ENCODE results near the gene DENND4A.
A peak's percentile ranks its signal among the peaks of the same experiment; 100 is the strongest.
"Not testable (repeated sequence)": the region's sequence is repeated elsewhere in the genome, so short reads cannot be mapped to it uniquely, and the experiment has no call there.

Gene DENND4A

DNA sequence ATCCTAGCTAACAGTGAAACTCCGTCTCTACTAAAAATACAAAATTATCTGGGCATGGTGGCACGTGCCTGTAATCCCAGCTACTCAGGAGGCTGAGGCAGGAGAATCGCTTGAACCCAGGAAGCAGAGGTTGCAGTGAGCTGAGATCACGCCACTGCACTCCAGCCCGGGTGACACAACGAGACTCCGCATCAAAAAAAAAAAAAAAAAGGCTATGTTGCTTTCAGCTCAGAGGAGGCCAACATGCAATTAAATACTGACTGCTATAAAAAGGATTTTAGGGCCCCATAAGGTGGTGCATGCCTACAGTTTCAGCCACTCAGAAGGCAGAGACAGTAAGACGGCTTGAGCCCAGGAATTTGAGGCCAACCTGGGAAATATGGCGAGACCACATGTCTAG is 13.4 kb downstream of the DENND4A start:
- H3K27ac Mint-ChIP-seq, H3K27me3 Mint-ChIP-seq, H3K9me3 Mint-ChIP-seq: not testable (repeated sequence)
- Mint-ChIP-seq H3K4me3 (peak overlapping the region; percentile 44), H3K36me3 (peaks cover 12% of the 10 kb centered on the region), H3K4me1 (peaks cover 28% of the 10 kb centered on the region)

DNA sequence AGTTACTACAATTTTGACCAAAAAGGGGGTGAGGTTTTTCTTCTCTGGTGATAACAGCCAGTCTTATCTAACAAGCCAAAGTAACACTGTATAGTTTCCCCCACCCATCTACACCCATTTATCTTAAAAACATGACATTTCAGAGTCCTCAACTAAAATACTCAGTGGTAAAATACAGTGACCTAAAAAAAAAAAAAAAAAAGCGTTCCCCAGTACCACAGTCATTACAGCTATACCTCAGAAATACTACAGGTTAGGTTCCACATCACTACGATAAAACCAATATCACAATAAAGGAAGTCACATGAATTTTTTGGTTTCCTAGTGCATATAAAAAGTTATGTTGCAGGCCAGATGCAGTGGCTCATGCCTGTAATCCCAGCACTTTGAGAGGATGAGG is 13.8 kb downstream of the DENND4A start:
- H3K4me1 Mint-ChIP-seq, result peaks cover 32% of the 10 kb centered on the region

GRCh38 chr15:65777843-65778242 is 14.2 kb downstream of the DENND4A start:
- Mint-ChIP-seq H3K9me3 (no peaks in the 10 kb centered on the region), H3K27me3 (no peaks in the 10 kb centered on the region), H3K4me3 (no peak overlapping the region), H3K27ac (no peak overlapping the region), H3K4me1 (peaks cover 36% of the 10 kb centered on the region), H3K36me3 (peaks cover 14% of the 10 kb centered on the region)

More for the DNA sequence above, 13.8 kb downstream of the DENND4A start:
- no peaks in the 10 kb centered on the region for H3K27me3 Mint-ChIP-seq
- H3K27ac Mint-ChIP-seq, result peak overlapping the region; percentile 83
- no peaks in the 10 kb centered on the region for H3K9me3 Mint-ChIP-seq
- H3K4me3 Mint-ChIP-seq, result peak overlapping the region; percentile 44
- H3K36me3 Mint-ChIP-seq, result peaks cover 15% of the 10 kb centered on the region

DNA sequence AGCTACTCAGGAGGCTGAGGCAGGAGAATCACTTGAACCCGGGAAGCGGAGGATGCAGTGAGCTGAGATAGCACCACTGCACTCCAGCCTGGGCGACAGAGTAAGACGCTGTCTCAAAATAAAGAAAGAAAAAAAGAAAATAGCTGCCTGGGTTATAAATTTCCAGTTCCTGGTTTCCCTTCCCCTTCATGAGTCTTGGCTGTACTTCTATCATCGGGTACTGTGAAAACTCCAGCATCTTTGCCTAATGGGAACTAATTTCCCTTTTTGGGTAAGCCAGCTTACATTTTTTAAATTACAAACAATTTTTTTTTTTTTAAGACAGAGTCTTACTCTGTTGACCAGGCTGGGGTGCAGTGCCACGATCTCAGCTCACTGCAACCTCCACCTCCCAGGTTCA is 15.0 kb downstream of the DENND4A start:
- H3K36me3 Mint-ChIP-seq, result peaks cover 17% of the 10 kb centered on the region
- no peaks in the 10 kb centered on the region for H3K9me3 Mint-ChIP-seq
- peak overlapping the region; percentile 35 for H3K27ac Mint-ChIP-seq
- H3K4me3 Mint-ChIP-seq, result no peak overlapping the region
- H3K4me1 Mint-ChIP-seq, result peaks cover 39% of the 10 kb centered on the region
- H3K27me3 Mint-ChIP-seq, result no peaks in the 10 kb centered on the region

DNA sequence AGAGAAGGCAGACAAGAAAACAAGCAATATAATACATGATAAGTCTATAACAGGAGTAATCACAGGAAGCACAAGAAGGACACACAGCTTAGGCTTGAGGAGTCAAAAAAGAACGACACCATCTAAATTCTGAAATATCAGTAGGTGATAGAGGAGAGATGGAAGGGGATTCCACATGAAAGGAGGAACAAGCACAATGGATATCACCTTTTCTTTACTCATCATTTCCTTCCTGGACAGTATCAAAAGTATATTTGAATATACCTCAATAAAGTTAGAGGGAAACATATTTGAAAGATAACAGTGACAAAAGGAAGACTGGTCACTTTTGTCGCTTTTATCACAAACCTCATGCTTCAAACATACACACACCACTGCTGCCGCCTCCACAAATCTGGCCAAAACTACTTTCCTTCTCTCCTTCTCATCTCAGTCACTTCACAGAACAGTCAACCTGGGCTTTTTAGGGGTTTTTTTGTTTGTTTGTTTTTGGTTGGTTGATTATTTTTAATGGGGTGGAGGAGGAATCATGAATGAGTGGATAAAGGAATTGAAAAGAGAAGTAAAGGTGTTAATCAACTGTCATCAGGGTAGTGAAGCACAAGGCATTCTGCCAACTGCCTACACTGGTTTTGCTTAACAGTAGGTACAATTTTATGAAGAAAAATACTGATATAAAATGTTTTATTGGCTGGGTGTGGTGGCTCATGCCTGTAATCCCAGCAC is 18.5 kb downstream of the DENND4A start:
- Mint-ChIP-seq H3K4me1 (peaks cover 55% of the 10 kb centered on the region), H3K36me3 (peaks cover 24% of the 10 kb centered on the region), H3K27me3 (no peaks in the 10 kb centered on the region), H3K9me3 (no peaks in the 10 kb centered on the region), H3K27ac (peak overlapping the region; percentile 37), H3K4me3 (peak overlapping the region; percentile 23)

- Mint-ChIP-seq H3K4me1 (peaks cover 56% of the 10 kb centered on the region), H3K4me3 (peak overlapping the region; percentile 23), H3K36me3 (peaks cover 21% of the 10 kb centered on the region), H3K27ac (peak overlapping the region; percentile 37), H3K27me3 (no peaks in the 10 kb centered on the region), H3K9me3 (no peaks in the 10 kb centered on the region)
Observed at GRCh38 chr15:65772930-65773329, 19.2 kb downstream of the DENND4A start.

- H3K36me3 Mint-ChIP-seq, result peaks cover 24% of the 10 kb centered on the region
- peaks cover 67% of the 10 kb centered on the region for H3K4me1 Mint-ChIP-seq
- H3K27ac Mint-ChIP-seq, result no peak overlapping the region
Observed at GRCh38 chr15:65771870-65772269, 20.2 kb downstream of the DENND4A start.

GRCh38 chr15:65769482-65769881 is 22.6 kb downstream of the DENND4A start:
- no peak overlapping the region for H3K27ac Mint-ChIP-seq
- no peaks in the 10 kb centered on the region for H3K27me3 Mint-ChIP-seq
- peaks cover 19% of the 10 kb centered on the region for H3K36me3 Mint-ChIP-seq
- H3K9me3 Mint-ChIP-seq, result no peaks in the 10 kb centered on the region
- H3K4me1 Mint-ChIP-seq, result peaks cover 68% of the 10 kb centered on the region
- no peak overlapping the region for H3K4me3 Mint-ChIP-seq

More at GRCh38 chr15:65771870-65772269, 20.2 kb downstream of the DENND4A start:
- no peak overlapping the region for H3K4me3 Mint-ChIP-seq
- H3K9me3 Mint-ChIP-seq, result no peaks in the 10 kb centered on the region
- H3K27me3 Mint-ChIP-seq, result no peaks in the 10 kb centered on the region

- H3K4me3 Mint-ChIP-seq, result no peak overlapping the region
- no peak overlapping the region for H3K27ac Mint-ChIP-seq
- no peaks in the 10 kb centered on the region for H3K9me3 Mint-ChIP-seq
- no peaks in the 10 kb centered on the region for H3K27me3 Mint-ChIP-seq
- H3K4me1 Mint-ChIP-seq, result peaks cover 63% of the 10 kb centered on the region
- H3K36me3 Mint-ChIP-seq, result peaks cover 18% of the 10 kb centered on the region
Observed at GRCh38 chr15:65767895-65768294, 24.2 kb downstream of the DENND4A start.

GRCh38 chr15:65767264-65767595 is 24.9 kb downstream of the DENND4A start:
- H3K36me3 Mint-ChIP-seq, result peaks cover 18% of the 10 kb centered on the region
- H3K9me3 Mint-ChIP-seq, result no peaks in the 10 kb centered on the region
- H3K27ac Mint-ChIP-seq, result no peak overlapping the region
- H3K4me1 Mint-ChIP-seq, result peaks cover 63% of the 10 kb centered on the region
- H3K4me3 Mint-ChIP-seq, result no peak overlapping the region
- no peaks in the 10 kb centered on the region for H3K27me3 Mint-ChIP-seq

- Mint-ChIP-seq H3K4me1 (peaks cover 59% of the 10 kb centered on the region), H3K27ac (no peak overlapping the region), H3K36me3 (peaks cover 15% of the 10 kb centered on the region), H3K4me3 (no peak overlapping the region), H3K27me3 (no peaks in the 10 kb centered on the region), H3K9me3 (no peaks in the 10 kb centered on the region)
Observed at GRCh38 chr15:65766422-65767263, 25.4 kb downstream of the DENND4A start.

DNA sequence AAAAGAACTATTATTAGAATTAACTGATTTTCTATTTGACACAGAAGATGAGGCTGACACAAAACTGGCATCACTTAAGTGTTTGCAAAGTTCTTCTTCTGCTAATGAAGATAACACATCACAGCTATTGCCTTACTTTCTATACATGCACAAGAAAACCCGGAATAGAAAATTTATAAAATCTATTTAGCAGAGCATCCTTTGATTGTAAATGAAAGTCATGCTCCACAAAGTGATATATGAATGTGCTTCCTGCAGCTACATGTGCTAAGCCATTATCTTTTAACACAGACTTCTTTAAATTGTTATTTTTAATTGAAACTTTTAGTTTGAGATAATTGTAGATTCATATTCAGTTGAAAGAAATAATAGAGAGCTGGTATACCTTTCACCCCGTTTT is 27.0 kb downstream of the DENND4A start:
- peaks cover 8% of the 10 kb centered on the region for H3K36me3 Mint-ChIP-seq
- no peaks in the 10 kb centered on the region for H3K9me3 Mint-ChIP-seq
- H3K4me3 Mint-ChIP-seq, result no peak overlapping the region
- no peaks in the 10 kb centered on the region for H3K27me3 Mint-ChIP-seq
- peaks cover 53% of the 10 kb centered on the region for H3K4me1 Mint-ChIP-seq
- H3K27ac Mint-ChIP-seq, result no peak overlapping the region

DNA sequence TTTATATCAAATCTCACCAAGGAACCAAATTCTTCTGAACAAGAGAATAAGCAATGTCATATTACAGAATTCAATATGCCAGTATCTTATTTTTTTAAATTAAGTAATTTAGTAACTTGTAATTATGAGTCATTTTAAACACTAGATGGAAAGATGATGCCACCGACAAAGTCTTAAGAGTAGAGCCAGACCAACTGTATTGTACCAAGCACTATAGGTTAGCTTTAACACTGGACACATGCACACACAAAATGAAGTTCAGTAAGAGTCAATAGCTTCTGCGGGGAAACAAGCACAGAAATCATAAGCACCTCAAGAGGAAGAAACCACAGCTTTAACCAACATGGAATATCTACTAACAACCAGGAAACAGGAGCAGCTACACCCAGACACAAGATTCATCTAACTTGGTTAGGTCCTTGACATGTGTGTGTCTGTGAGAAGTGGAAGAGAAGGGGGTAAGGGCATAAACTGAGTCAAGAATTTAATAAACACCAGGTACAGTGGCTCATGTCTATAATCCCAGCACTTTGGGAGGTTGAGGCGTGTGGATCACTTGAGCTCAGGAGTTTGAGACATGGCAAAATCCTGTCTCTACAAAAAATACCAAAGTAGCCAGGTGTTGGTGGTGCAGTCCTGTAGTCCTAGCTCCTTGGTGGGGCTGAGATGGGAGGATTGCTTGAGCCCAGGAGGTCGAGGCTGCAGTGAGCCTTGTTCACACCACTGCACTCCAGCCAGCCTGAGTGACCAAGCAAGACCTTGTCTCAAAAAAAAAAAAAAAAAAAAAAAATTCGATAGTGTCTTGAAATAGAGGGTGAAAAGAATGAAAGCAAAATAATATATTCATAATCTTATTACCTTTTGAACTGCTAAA is 28.9 kb downstream of the DENND4A start:
- Mint-ChIP-seq H3K4me1 (peaks cover 40% of the 10 kb centered on the region), H3K9me3 (no peaks in the 10 kb centered on the region), H3K27me3 (no peaks in the 10 kb centered on the region), H3K27ac (no peak overlapping the region), H3K36me3 (peaks cover 8% of the 10 kb centered on the region), H3K4me3 (no peak overlapping the region)

GRCh38 chr15:65762399-65762798 is 29.7 kb downstream of the DENND4A start:
- H3K9me3 Mint-ChIP-seq, result no peaks in the 10 kb centered on the region
- peaks cover 32% of the 10 kb centered on the region for H3K4me1 Mint-ChIP-seq
- H3K4me3 Mint-ChIP-seq, result no peak overlapping the region
- H3K27me3 Mint-ChIP-seq, result no peaks in the 10 kb centered on the region
- no peak overlapping the region for H3K27ac Mint-ChIP-seq
- peaks cover 8% of the 10 kb centered on the region for H3K36me3 Mint-ChIP-seq

DNA sequence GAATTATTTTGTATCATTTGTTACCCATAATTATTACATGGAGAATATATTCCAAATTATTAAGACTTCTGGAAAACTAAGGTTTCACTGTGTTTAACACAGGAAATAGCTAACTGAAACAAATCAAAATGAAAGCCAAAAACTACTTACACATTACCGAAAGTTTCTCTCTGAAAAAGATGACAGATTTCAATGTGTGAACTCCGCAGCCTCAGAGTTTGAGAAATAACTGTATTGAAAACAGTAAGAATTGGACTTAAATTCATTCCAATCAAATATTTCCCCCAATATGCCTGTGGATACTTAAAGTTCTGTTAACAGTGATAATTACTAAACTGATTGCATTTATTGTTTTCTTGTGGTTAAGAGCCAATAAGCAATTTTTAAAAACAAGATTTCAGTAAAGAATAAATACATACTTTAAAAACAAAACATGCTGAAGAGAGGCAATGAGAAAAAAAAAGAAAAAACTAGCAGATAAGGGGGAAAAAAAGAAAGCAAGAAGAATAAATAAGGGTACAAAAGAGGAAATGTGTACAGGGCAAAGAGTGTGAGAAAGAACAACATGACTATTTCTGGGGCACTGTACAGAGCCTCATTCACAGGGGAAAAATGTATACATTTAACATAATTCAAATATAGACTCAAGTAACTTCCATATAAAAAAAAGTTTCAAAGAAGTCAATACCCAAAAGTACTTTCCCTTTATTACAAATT is 30.7 kb downstream of the DENND4A start:
- Mint-ChIP-seq H3K27me3 (no peaks in the 10 kb centered on the region), H3K9me3 (no peaks in the 10 kb centered on the region), H3K4me1 (peaks cover 22% of the 10 kb centered on the region), H3K36me3 (peaks cover 5% of the 10 kb centered on the region), H3K27ac (peak overlapping the region; percentile 55), H3K4me3 (no peak overlapping the region)
